K562 (cell line): ENCODE data around the gene POLE2. TPM values are rescaled to one million over a fixed set of nuclear protein-coding genes. Genes with fewer than 3 reads are reported as not detected.

Source experiments
- ATAC-seq: fragments of 200-7000 bp; cut with Tn5 transposase; 3 replicates; pipeline ENCODE4 v1.9.1; 2020; ENCODE audit warnings: moderate library complexity
- BruUV-seq: library from RNA; stranded (reverse); fragments of 400-500 nt; replicated peaks from 2 replicates; lab custom pipeline; 2021; lab: Mats Ljungman, UMichigan
- CTCF ChIA-PET: fragments of 300-600 bp; formaldehyde crosslinking; extraction: SDS; loops from one replicate; lab custom pipeline; 2021; ENCODE audit warnings: low intra/inter-chr PET ratio; lab: Yijun Ruan, JAX
- POLR2A ChIA-PET: fragments of 300-600, 350-650 bp; sonication (Branson Sonifier 250); formaldehyde crosslinking; extraction: SDS; loops from one replicate; lab custom pipeline; 2021; ENCODE audit warnings: antibody characterized with exemption, inconsistent platforms; lab: Yijun Ruan, JAX
- DNase-seq, 4 experiments: peaks; one replicate each; pipeline versions ENCODE4 v3.0.0 to v3.0.0-alpha.2; 2011 to 2018; ENCODE audit warnings: low spot score in 3 of 4, mixed read lengths in 3 of 4; ENCODE audit errors: extremely low read depth in 1 of 4
- FAIRE-seq: peaks from 2 replicates; lab custom pipeline; 2011; peaks lifted over from hg19 to GRCh38; lab: Jason Lieb, UNC
- H2AFZ ChIP-seq: 2 replicates; pipeline ENCODE4 v1.6.0; 2011; ENCODE audit warnings: low read depth, low read length, control low read depth, inconsistent platforms
- H3K27ac ChIP-seq: fragments of 200-600 bp; 3 replicates; pipeline ENCODE4 v1.8.0; 2011; ENCODE audit warnings: low read depth, mild to moderate bottlenecking, control low read depth, inconsistent platforms, low read length, moderate library complexity, mixed read lengths; ENCODE audit errors: extremely low read depth
- H3K27me3 ChIP-seq, 2 experiments: fragments of 300-600 bp in 1 of 2; 2 replicates in 1 of 2; 3 replicates in 1 of 2; pipeline versions ENCODE4 v1.6.0 to v1.8.0; 2011; ENCODE audit warnings: inconsistent platforms in 2 of 2, low read length in 2 of 2, mild to moderate bottlenecking in 1 of 2, mixed read lengths in 1 of 2, moderate library complexity in 1 of 2; ENCODE audit not compliant: control insufficient read depth in 2 of 2, insufficient read depth in 2 of 2
- H3K36me3 ChIP-seq: fragments of 300-600 bp; 3 replicates; pipeline ENCODE4 v1.8.0; 2011; ENCODE audit warnings: mild to moderate bottlenecking, low read length, inconsistent platforms; ENCODE audit not compliant: control insufficient read depth, insufficient read depth
- H3K4me1 ChIP-seq, 2 experiments: fragments of 200-600 bp in 1 of 2; replicated peaks in 1 of 2; 2 replicates in 1 of 2; 3 replicates in 1 of 2; pipeline versions ENCODE4 v1.5.1 to v1.8.0; 2011; ENCODE audit warnings: inconsistent platforms in 2 of 2, low read length in 2 of 2, mild to moderate bottlenecking in 1 of 2, mixed read lengths in 1 of 2, moderate library complexity in 1 of 2; ENCODE audit not compliant: control insufficient read depth in 2 of 2, insufficient read depth in 2 of 2
- H3K4me2 ChIP-seq: 2 replicates; pipeline ENCODE4 v1.6.1; 2011; ENCODE audit warnings: low read length, control low read depth, inconsistent platforms, mixed read lengths; ENCODE audit not compliant: insufficient read depth
- H3K4me3 ChIP-seq: fragments of 200-600 bp; sonication (generic), shearing (Covaris generic); 2 replicates; pipeline ENCODE4 v1.5.1; 2016; ENCODE audit warnings: control low read depth, inconsistent platforms
- H3K79me2 ChIP-seq: fragments of 200-600 bp; 3 replicates; pipeline ENCODE4 v1.8.0; 2011; ENCODE audit warnings: low read length, inconsistent platforms; ENCODE audit not compliant: control insufficient read depth, insufficient read depth
- H3K9ac ChIP-seq, 2 experiments: 2 replicates each; pipeline versions ENCODE4 v1.6.0 to v1.6.1; 2011; ENCODE audit warnings: low read depth in 2 of 2, low read length in 2 of 2, control low read depth in 1 of 2, inconsistent platforms in 1 of 2, mild to moderate bottlenecking in 1 of 2, mixed read lengths in 1 of 2; ENCODE audit not compliant: insufficient read depth in 1 of 2
- H3K9me1 ChIP-seq: one replicate; pipeline ENCODE4 v1.6.0; 2011; ENCODE audit warnings: inconsistent platforms, mild to moderate bottlenecking, low read length, moderate library complexity; ENCODE audit not compliant: control insufficient read depth, insufficient read depth
- H3K9me3 ChIP-seq: replicated peaks from 2 replicates; pipeline ENCODE4 v1.5.1; 2011; ENCODE audit warnings: low read depth, low read length, inconsistent platforms; ENCODE audit not compliant: control insufficient read depth, insufficient read depth
- H4K20me1 ChIP-seq: replicated peaks from 2 replicates; pipeline ENCODE4 v1.6.1; 2011; ENCODE audit warnings: low read length, inconsistent platforms, mixed read lengths; ENCODE audit not compliant: control insufficient read depth, insufficient read depth
- ATF1 ChIP-seq, 2 experiments: fragments of 450-650 bp in 1 of 2; IDR thresholded peaks; 2 replicates each; pipeline ENCODE4 v1.6.1; 2016; ENCODE audit warnings: missing compliant biosample characterization in 1 of 2, missing genetic modification characterization in 1 of 2
- CREB1 ChIP-seq, 2 experiments: sonication (generic) in 1 of 2; formaldehyde crosslinking in 1 of 2; IDR thresholded peaks; 2 replicates each; pipeline versions ENCODE4 v1.6.1 to v1.8.0; 2012 to 2022; ENCODE audit warnings: inconsistent platforms in 1 of 2, mild to moderate bottlenecking in 1 of 2, missing genetic modification reagents in 1 of 2, moderate library complexity in 1 of 2
- DEAF1 ChIP-seq: fragments of 450-650 bp; formaldehyde crosslinking; IDR thresholded peaks from 2 replicates; pipeline ENCODE4 v1.4.0; 2020; ENCODE audit warnings: mild to moderate bottlenecking, moderate library complexity
- GABPB1 ChIP-seq: sonication (generic); formaldehyde crosslinking; IDR thresholded peaks from 2 replicates; pipeline ENCODE4 v1.8.0; 2022; ENCODE audit warnings: mild to moderate bottlenecking, missing genetic modification reagents
- HMGN3 ChIP-seq: IDR thresholded peaks from 2 replicates; pipeline ENCODE4 v1.6.1; 2011; ENCODE audit warnings: borderline replicate concordance, low read depth, mild to moderate bottlenecking, mixed read lengths, low read length; ENCODE audit not compliant: insufficient read length; ENCODE audit errors: extremely low read depth
- PCBP1 ChIP-seq: fragments of 200-400 bp; formaldehyde crosslinking; IDR thresholded peaks from 2 replicates; pipeline ENCODE4 v1.6.1; 2018; ENCODE audit warnings: mild to moderate bottlenecking, low read depth, low read length; ENCODE audit not compliant: poor library complexity, severe bottlenecking
- PHF8 ChIP-seq: fragments of 200-600 bp; sonication (generic); IDR thresholded peaks from 2 replicates; pipeline ENCODE4 v1.6.1; 2012; ENCODE audit warnings: mixed run types, mild to moderate bottlenecking, inconsistent platforms, low read length, moderate library complexity, borderline replicate concordance
- RFX7 ChIP-seq: fragments of 250-450 bp; sonication (Bioruptor Pico); IDR thresholded peaks from 2 replicates; pipeline ENCODE4 v1.5.1; 2021; ENCODE audit warnings: mild to moderate bottlenecking
- SNRNP70 ChIP-seq: fragments of 200-400 bp; formaldehyde crosslinking; optimal IDR thresholded peaks from 2 replicates; pipeline ENCODE3; 2017; ENCODE audit warnings: low read depth, low read length
- TAF1 ChIP-seq: IDR thresholded peaks from 2 replicates; pipeline ENCODE4 v1.6.1; 2011; ENCODE audit warnings: mild to moderate bottlenecking, low read length, moderate library complexity; ENCODE audit not compliant: insufficient read depth, control insufficient read depth, severe bottlenecking; ENCODE audit errors: extremely low read depth
- TFAP4 ChIP-seq: sonication (generic); formaldehyde crosslinking; IDR thresholded peaks from 2 replicates; pipeline ENCODE4 v1.8.0; 2022; ENCODE audit warnings: missing genetic modification reagents, mild to moderate bottlenecking, moderate library complexity, borderline replicate concordance
- USF2 ChIP-seq: sonication (generic); formaldehyde crosslinking; IDR thresholded peaks from 2 replicates; pipeline ENCODE4 v1.5.0; 2020; ENCODE audit warnings: missing genetic modification reagents
- ZBTB2 ChIP-seq: fragments of 450-650 bp; IDR thresholded peaks from 2 replicates; pipeline ENCODE4 v1.6.1; 2016; ENCODE audit warnings: antibody characterized with exemption
- WGBS: fragments of 100-300 bp; shearing (Covaris generic); methylation state at CpG from one replicate; pipeline ENCODE4 v1.1.6; 2016; ENCODE audit warnings: low coverage, mixed read lengths; ENCODE audit not compliant: insufficient coverage; ENCODE audit errors: missing lambda C conversion rate; 5-methylcytosine and 5-hydroxymethylcytosine counted together
- in situ Hi-C: fragments of 300-500 bp; cut with MboI; formaldehyde crosslinking; loops from 4 replicates; pipeline ENCODE4 v1.15.0; 2018; ENCODE audit warnings: inconsistent platforms, mixed read lengths
- intact Hi-C: fragments of 100-400 bp; cut with micrococcal nuclease; formaldehyde crosslinking; loops from 2 replicates; pipeline ENCODE4 v1.14.2; 2022
- polyA plus RNA-seq, 8 experiments: library from polyadenylated mRNA; depleted of rRNA in 4 of 8; stranded (reverse) in 5 of 8; unstranded in 3 of 8; fragments of >200 nt; fragmentation: Nextera tagmentation in 2 of 8; fragmentation: Illumina TruSeq in 1 of 8; extraction: Ambion mirVana in 2 of 8; extraction: Trizol in 1 of 8; gene quantifications; 2 replicates each; pipeline versions ENCODE4 v1.2.1 to v1.2.3, GENCODE V29; 2011 to 2014; ENCODE audit warnings: inconsistent platforms in 1 of 8, missing spikeins in 1 of 8
- total RNA-seq, 7 experiments: library from RNA; depleted of rRNA in 6 of 7; stranded (reverse); fragments of >200 nt in 6 of 7; fragmentation: Illumina TruSeq in 2 of 7; extraction: Trizol in 2 of 7; gene quantifications; 2 replicates each; pipeline versions ENCODE4 v1.2.1 to v1.2.3, GENCODE V29; 2011 to 2021; ENCODE audit warnings: low replicate concordance in 1 of 7

Gene POLE2
- total and polyA plus RNA-seq, 9 of the 15 experiments (the other 6 are each of a cell fraction or from before 2014, with no cell fraction given) = 30.7 to 78.4 (median 55.4) TPM

GRCh38 chr14:49692811-49693734, 5.1 kb upstream of the POLE2 start, which contains the start of gene KLHDC1:
KLHDC1 (plus strand) TSS chr14:49693120; CDS start chr14:49693195, 75 bp downstream.
- peak within 1 kb of the TSS; percentile 65 for H3K4me3 ChIP-seq
- peak within 1 kb of the TSS; percentile 91 for H3K4me2 ChIP-seq
- no peaks in the 10 kb centered on the region for H4K20me1 ChIP-seq
- intact Hi-C loops (no loop called here), in situ Hi-C loops (no loop called here)
- CTCF ChIA-PET = no interaction called here
- peak within 1 kb of the TSS; percentile 93 for H2AFZ ChIP-seq
- peaks cover 11% of the 10 kb centered on the region in 2 experiments; a peak in 4 of 5 replicates for H3K4me1 ChIP-seq
- H3K9me1 ChIP-seq = no peaks in the 10 kb centered on the region
- 1% methylated on average over 47 of the region's 88 CpGs for WGBS
- ATAC-seq (peak; percentile 68), DNase-seq (peak; percentile 46 to 69 (median 50)), FAIRE-seq (peak; percentile 32)
- H3K27me3 ChIP-seq = no peaks in the 10 kb centered on the region
- POLR2A ChIA-PET = interaction anchor here (0.6 to 2.0 kb wide), 4 partner anchors 12 to 76 kb away, joined by 3 to 16 read pairs (median 3); partner anchors contain the start of gene KLHDC2
- no peaks in the 10 kb centered on the region; the same call in 2 of the 3 replicates for H3K79me2 ChIP-seq
- H3K9ac ChIP-seq = peak within 1 kb of the TSS; percentile 88 to 95
- no peaks in the 10 kb centered on the region for H3K9me3 ChIP-seq
- H3K36me3 ChIP-seq = no peaks in the 10 kb centered on the region
- peak within 1 kb of the TSS; percentile 91 for H3K27ac ChIP-seq
- TSS peak; percentile 63 for BruUV-seq
- TF ChIP-seq PHF8 (peak; percentile 88; the same call in 1 of the 2 replicates), SNRNP70 (no peak), PCBP1 (peak; percentile 54), ATF1 (CRISPR knock-in tag; IDR thresholded peaks at IDR 0.05) (no peak), ATF1 (tag; IDR thresholded peaks at IDR 0.05) (peak; percentile 58), TFAP4 (CRISPR knock-in tag) (peak; percentile 95), DEAF1 (no peak), TAF1 (peak; percentile 33), ZBTB2 (peak; percentile 65; the same call in 1 of the 2 replicates), USF2 (CRISPR knock-in tag) (no peak), GABPB1 (CRISPR knock-in tag) (0 out of 2 replicates have a peak, but pooled peaks have one; percentile 26), HMGN3 (peak; percentile 56), CREB1 (IDR thresholded peaks at IDR 0.05) (no peak), CREB1 (CRISPR knock-in tag; IDR thresholded peaks at IDR 0.05) (peak; percentile 29; the same call in 1 of the 2 replicates), RFX7 (CRISPR knock-in tag) (no peak)
